Umbilical cord (tissue), 1 donor: ENCODE data around the gene MAP3K2. TPM values are rescaled to one million over a fixed set of nuclear protein-coding genes. Genes with fewer than 3 reads are reported as not detected.

ENCODE experiments used
- total RNA-seq: library from RNA; depleted of rRNA; stranded (reverse); fragments of >200 nt; gene quantifications from one replicate; pipeline ENCODE4 v1.2.3, GENCODE V29; 2014; ENCODE audit warnings: low replicate concordance; ENCODE audit not compliant: insufficient read depth

MAP3K2 gene
- total RNA-seq, 1 donor from 2014 or later, result 63.3 TPM

Other genes with a start within 250 kb of the MAP3K2 start
- gene CYP27C1, start 167.7 kb downstream of the MAP3K2 start, total RNA-seq, result 0.72 TPM
- gene ERCC3, start 93.8 kb downstream of the MAP3K2 start, total RNA-seq, result 32.3 TPM
- 3.6 TPM for gene PROC, start 30.5 kb upstream of the MAP3K2 start, total RNA-seq
- 23.4 TPM for gene IWS1, start 138.5 kb upstream of the MAP3K2 start, total RNA-seq
- gene MYO7B, start 147.7 kb upstream of the MAP3K2 start, total RNA-seq, result not detected